ENCODE measurements around the gene DGCR2.

DNA sequence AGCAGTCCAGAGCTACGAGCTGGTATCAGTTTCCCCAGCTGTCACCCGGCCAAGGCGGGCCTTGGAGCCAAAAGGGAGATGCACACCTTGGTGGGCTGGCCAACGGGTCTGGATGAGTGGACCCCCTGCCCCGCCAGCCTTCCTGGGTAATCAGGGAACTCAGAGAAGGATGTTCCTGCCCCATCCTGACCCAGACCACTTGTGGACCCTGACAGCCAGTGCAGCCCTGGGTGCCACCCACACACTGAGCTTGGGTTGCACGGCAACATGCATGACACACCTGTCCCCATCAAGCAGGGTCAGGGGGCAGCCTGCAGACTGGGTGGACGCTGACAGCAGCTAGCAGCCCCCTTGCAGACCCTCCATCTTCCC is 47.7 kb upstream of the DGCR2 start:
- TF ChIP-seq, protein P1, sequence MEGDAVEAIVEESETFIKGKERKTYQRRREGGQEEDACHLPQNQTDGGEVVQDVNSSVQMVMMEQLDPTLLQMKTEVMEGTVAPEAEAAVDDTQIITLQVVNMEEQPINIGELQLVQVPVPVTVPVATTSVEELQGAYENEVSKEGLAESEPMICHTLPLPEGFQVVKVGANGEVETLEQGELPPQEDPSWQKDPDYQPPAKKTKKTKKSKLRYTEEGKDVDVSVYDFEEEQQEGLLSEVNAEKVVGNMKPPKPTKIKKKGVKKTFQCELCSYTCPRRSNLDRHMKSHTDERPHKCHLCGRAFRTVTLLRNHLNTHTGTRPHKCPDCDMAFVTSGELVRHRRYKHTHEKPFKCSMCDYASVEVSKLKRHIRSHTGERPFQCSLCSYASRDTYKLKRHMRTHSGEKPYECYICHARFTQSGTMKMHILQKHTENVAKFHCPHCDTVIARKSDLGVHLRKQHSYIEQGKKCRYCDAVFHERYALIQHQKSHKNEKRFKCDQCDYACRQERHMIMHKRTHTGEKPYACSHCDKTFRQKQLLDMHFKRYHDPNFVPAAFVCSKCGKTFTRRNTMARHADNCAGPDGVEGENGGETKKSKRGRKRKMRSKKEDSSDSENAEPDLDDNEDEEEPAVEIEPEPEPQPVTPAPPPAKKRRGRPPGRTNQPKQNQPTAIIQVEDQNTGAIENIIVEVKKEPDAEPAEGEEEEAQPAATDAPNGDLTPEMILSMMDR (IDR thresholded peaks at IDR 0.05) = no peak
- no peak for TF ChIP-seq POLR2A (IDR thresholded peaks at IDR 0.05)
- TF ChIP-seq POLR2AphosphoS5 (IDR thresholded peaks at IDR 0.05) = no peak
